Suprapubic skin (tissue), 3 donors: ENCODE data around the gene SPSB3.

Experiments
- CTCF ChIP-seq, 2 donors: fragments of 200-600 bp in 1 of 2; fragments of 450-650 bp in 1 of 2; sonication (generic) in 1 of 2; IDR thresholded peaks; one replicate each; pipeline ENCODE4 v1.5.1; 2016 to 2019; ENCODE audit warnings: antibody characterized with exemption in 2 of 2, mild to moderate bottlenecking in 1 of 2, moderate library complexity in 1 of 2
- POLR2AphosphoS5 ChIP-seq, 3 donors: sonication (generic); formaldehyde crosslinking; IDR thresholded peaks; one replicate each; pipeline ENCODE4 v1.6.1; 2017; ENCODE audit warnings: antibody characterized with exemption in 3 of 3

- TF ChIP-seq POLR2AphosphoS5 (IDR thresholded peaks at IDR 0.05) = no peak
- no peak for TF ChIP-seq CTCF (IDR thresholded peaks at IDR 0.05)
Observed at GRCh38 chr16:1825381-1825863, 43.1 kb upstream of the SPSB3 start.
